K562 (cell line): ENCODE results near the gene GBF1. TPM values are rescaled to one million over a fixed set of nuclear protein-coding genes. Genes with fewer than 3 reads are reported as not detected.
A peak's percentile ranks its signal among the peaks of the same experiment; 100 is the strongest.

ENCODE experiments used
- CBFB ChIP-seq: sonication (generic); formaldehyde crosslinking; IDR thresholded peaks from 2 replicates; pipeline ENCODE4 v1.4.0; 2020; ENCODE audit warnings: mild to moderate bottlenecking, missing genetic modification reagents
- CREB5 ChIP-seq: fragments of 250-450 bp; sonication (Bioruptor Pico); IDR thresholded peaks from 2 replicates; pipeline ENCODE4 v1.5.0; 2020; ENCODE audit warnings: mild to moderate bottlenecking
- FOXA1 ChIP-seq: fragments of 450-650 bp; IDR thresholded peaks from 2 replicates; pipeline ENCODE4 v1.6.1; 2016; ENCODE audit warnings: mild to moderate bottlenecking, borderline replicate concordance
- FOXK1 ChIP-seq: sonication (generic); formaldehyde crosslinking; IDR thresholded peaks from 2 replicates; pipeline ENCODE4 v1.8.0; 2022; ENCODE audit warnings: missing genetic modification reagents, mild to moderate bottlenecking, borderline replicate concordance
- HLTF ChIP-seq: fragments of 450-650 bp; IDR thresholded peaks from 2 replicates; pipeline ENCODE4 v1.6.1; 2016
- HNRNPLL ChIP-seq: fragments of 200-400 bp; formaldehyde crosslinking; IDR thresholded peaks from 2 replicates; pipeline ENCODE4 v1.6.1; 2017; ENCODE audit warnings: low read length, low read depth, mild to moderate bottlenecking; ENCODE audit not compliant: poor library complexity, severe bottlenecking
- MAX ChIP-seq: sonication (generic); formaldehyde crosslinking; IDR thresholded peaks from 2 replicates; pipeline ENCODE4 v1.9.0; 2022; ENCODE audit warnings: mild to moderate bottlenecking, missing genetic modification reagents
- MECOM ChIP-seq: fragments of 250-450 bp; sonication (Bioruptor Pico); IDR thresholded peaks from 2 replicates; pipeline ENCODE4 v1.8.0; 2022; ENCODE audit warnings: inconsistent platforms
- OTX1 ChIP-seq: fragments of 450-650 bp; formaldehyde crosslinking; IDR thresholded peaks from 2 replicates; pipeline ENCODE4 v1.4.0; 2022; ENCODE audit warnings: mild to moderate bottlenecking
- RBFOX2 ChIP-seq: fragments of 200-400 bp; formaldehyde crosslinking; IDR thresholded peaks from 2 replicates; pipeline ENCODE4 v1.6.1; 2017; ENCODE audit warnings: low read depth, mild to moderate bottlenecking, low read length, moderate library complexity
- RBM14 ChIP-seq: fragments of 200-400 bp; formaldehyde crosslinking; IDR thresholded peaks from 2 replicates; pipeline ENCODE4 v1.6.1; 2018; ENCODE audit warnings: low read depth, mild to moderate bottlenecking, low read length, moderate library complexity, borderline replicate concordance; ENCODE audit not compliant: insufficient read depth
- SETDB1 ChIP-seq: IDR thresholded peaks from one replicate; pipeline ENCODE4 v1.6.1; 2012; ENCODE audit warnings: low read length, control low read depth, inconsistent platforms
- ZFP30 ChIP-seq: fragments of 250-450 bp; sonication (Bioruptor Pico); IDR thresholded peaks from 2 replicates; pipeline ENCODE4 v1.8.0; 2022; ENCODE audit warnings: moderate library complexity, mild to moderate bottlenecking, inconsistent platforms, borderline replicate concordance
- ZNF347 ChIP-seq: fragments of 450-650 bp; formaldehyde crosslinking; IDR thresholded peaks from 2 replicates; pipeline ENCODE4 v1.4.0; 2020; ENCODE audit warnings: low read depth, mild to moderate bottlenecking, moderate library complexity
- ZNF398 ChIP-seq: fragments of 250-450 bp; sonication (Bioruptor Pico); IDR thresholded peaks from 2 replicates; pipeline ENCODE4 v1.8.0; 2021; ENCODE audit warnings: moderate library complexity, mild to moderate bottlenecking, inconsistent platforms
- ZNF583 ChIP-seq: fragments of 250-450 bp; sonication (Bioruptor Pico); IDR thresholded peaks from 2 replicates; pipeline ENCODE4 v1.4.0; 2020
- polyA plus RNA-seq, 8 experiments: library from polyadenylated mRNA; depleted of rRNA in 4 of 8; stranded (reverse) in 5 of 8; unstranded in 3 of 8; fragments of >200 nt; fragmentation: Nextera tagmentation in 2 of 8; fragmentation: Illumina TruSeq in 1 of 8; extraction: Ambion mirVana in 2 of 8; extraction: Trizol in 1 of 8; gene quantifications; 2 replicates each; pipeline versions ENCODE4 v1.2.1 to v1.2.3, GENCODE V29; 2011 to 2014; ENCODE audit warnings: inconsistent platforms in 1 of 8, missing spikeins in 1 of 8
- total RNA-seq, 7 experiments: library from RNA; depleted of rRNA in 6 of 7; stranded (reverse); fragments of >200 nt in 6 of 7; fragmentation: Illumina TruSeq in 2 of 7; extraction: Trizol in 2 of 7; gene quantifications; 2 replicates each; pipeline versions ENCODE4 v1.2.1 to v1.2.3, GENCODE V29; 2011 to 2021; ENCODE audit warnings: low replicate concordance in 1 of 7
- TF ChIP-seq, protein P1 (sequence below): sonication (generic); formaldehyde crosslinking; IDR thresholded peaks from 2 replicates; pipeline ENCODE4 v1.8.0; 2022; ENCODE audit warnings: mild to moderate bottlenecking, missing genetic modification reagents
- TF ChIP-seq, protein P2 (sequence below), 3 experiments: fragments of 200-800 bp in 1 of 3; sonication (Bioruptor generic) in 1 of 3; sonication (generic) in 1 of 3; formaldehyde crosslinking in 1 of 3; IDR thresholded peaks; 2 replicates each; pipeline versions ENCODE4 v1.6.1 to v1.8.0; 2016 to 2022; ENCODE audit warnings: mild to moderate bottlenecking in 2 of 3, missing compliant biosample characterization in 2 of 3, missing genetic modification characterization in 2 of 3, missing genetic modification reagents in 1 of 3

The GBF1 gene
- total and polyA plus RNA-seq, 9 of the 15 experiments (the other 6 are each of a cell fraction or from before 2014, with no cell fraction given) = 0.69 to 28.0 (median 10.3) TPM

DNA sequence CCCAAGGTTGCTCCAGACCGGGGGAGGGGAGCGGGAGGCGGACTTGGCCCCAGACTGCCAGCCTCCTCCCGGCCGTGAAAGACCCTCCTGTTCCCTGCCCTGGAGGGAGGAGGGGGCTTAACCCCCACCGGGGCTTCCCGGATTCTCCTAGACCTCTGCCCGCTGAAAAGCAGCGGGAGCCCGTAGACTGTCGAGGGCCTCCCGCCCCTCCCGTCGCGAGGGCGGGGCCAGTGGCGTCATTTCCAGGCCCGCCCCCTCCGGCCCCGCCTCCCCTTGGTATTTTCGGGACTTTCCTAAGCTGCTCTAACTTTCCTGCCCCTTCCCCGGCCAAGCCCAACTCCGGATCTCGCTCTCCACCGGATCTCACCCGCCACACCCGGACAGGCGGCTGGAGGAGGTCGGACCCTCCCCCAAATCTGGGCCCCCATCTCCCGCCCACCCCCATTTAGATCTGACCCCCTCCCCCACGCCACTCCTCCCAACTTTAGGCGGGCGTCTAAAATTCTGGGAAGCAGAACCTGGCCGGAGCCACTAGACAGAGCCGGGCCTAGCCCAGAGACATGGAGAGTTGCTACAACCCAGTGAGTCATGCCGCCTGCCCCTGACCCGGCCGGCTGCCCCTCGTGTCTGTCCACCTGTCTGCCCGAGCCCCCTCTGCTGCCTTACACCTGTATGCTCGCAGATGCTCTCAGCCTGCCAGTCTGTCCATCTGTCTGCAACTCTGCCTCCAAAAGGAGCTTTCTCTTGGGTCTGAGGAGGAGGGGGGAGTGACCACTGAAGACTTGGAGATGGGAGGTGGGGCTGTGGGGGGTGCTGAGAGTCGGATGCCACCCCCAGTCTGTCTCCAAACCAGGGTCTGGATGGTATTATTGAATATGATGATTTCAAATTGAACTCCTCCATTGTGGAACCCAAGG, 150.3 kb downstream of the GBF1 start, which contains the start of gene NFKB2 (continued):
- no peak for TF ChIP-seq RBM14
- no peak for TF ChIP-seq FOXK1 (CRISPR knock-in tag)
- no peak for TF ChIP-seq ZNF583 (CRISPR knock-in tag)
- no peak for TF ChIP-seq HNRNPLL
- TF ChIP-seq ZFP30 = no peak
- TF ChIP-seq, protein P1, sequence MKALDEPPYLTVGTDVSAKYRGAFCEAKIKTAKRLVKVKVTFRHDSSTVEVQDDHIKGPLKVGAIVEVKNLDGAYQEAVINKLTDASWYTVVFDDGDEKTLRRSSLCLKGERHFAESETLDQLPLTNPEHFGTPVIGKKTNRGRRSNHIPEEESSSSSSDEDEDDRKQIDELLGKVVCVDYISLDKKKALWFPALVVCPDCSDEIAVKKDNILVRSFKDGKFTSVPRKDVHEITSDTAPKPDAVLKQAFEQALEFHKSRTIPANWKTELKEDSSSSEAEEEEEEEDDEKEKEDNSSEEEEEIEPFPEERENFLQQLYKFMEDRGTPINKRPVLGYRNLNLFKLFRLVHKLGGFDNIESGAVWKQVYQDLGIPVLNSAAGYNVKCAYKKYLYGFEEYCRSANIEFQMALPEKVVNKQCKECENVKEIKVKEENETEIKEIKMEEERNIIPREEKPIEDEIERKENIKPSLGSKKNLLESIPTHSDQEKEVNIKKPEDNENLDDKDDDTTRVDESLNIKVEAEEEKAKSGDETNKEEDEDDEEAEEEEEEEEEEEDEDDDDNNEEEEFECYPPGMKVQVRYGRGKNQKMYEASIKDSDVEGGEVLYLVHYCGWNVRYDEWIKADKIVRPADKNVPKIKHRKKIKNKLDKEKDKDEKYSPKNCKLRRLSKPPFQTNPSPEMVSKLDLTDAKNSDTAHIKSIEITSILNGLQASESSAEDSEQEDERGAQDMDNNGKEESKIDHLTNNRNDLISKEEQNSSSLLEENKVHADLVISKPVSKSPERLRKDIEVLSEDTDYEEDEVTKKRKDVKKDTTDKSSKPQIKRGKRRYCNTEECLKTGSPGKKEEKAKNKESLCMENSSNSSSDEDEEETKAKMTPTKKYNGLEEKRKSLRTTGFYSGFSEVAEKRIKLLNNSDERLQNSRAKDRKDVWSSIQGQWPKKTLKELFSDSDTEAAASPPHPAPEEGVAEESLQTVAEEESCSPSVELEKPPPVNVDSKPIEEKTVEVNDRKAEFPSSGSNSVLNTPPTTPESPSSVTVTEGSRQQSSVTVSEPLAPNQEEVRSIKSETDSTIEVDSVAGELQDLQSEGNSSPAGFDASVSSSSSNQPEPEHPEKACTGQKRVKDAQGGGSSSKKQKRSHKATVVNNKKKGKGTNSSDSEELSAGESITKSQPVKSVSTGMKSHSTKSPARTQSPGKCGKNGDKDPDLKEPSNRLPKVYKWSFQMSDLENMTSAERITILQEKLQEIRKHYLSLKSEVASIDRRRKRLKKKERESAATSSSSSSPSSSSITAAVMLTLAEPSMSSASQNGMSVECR (CRISPR knock-in tag) = no peak
- no peak for TF ChIP-seq FOXA1
- TF ChIP-seq ZNF398 (CRISPR knock-in tag) = no peak
- no peak for TF ChIP-seq HLTF
- TF ChIP-seq RBFOX2 = peak; percentile 34
- TF ChIP-seq, protein P2, sequence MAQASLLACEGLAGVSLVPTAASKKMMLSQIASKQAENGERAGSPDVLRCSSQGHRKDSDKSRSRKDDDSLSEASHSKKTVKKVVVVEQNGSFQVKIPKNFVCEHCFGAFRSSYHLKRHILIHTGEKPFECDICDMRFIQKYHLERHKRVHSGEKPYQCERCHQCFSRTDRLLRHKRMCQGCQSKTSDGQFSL (CRISPR knock-in tag; IDR thresholded peaks at IDR 0.05) = 0 out of 2 replicates have a peak, but pooled peaks have one; percentile 19
- TF ChIP-seq, protein P2 (tag; IDR thresholded peaks at IDR 0.05) = no peak
- no peak for TF ChIP-seq CBFB (CRISPR knock-in tag)
- TF ChIP-seq CREB5 (CRISPR knock-in tag) = no peak
- no peak for TF ChIP-seq OTX1 (CRISPR knock-in tag)
- no peak for TF ChIP-seq SETDB1
- no peak for TF ChIP-seq ZNF347
- TF ChIP-seq MAX (CRISPR knock-in tag) = no peak
- no peak for TF ChIP-seq MECOM (CRISPR knock-in tag)
